Right cardiac atrium (tissue), 5 donors: ENCODE results near the gene GMEB2. TPM values are rescaled to one million over a fixed set of nuclear protein-coding genes. Genes with fewer than 3 reads are reported as not detected.

Experiments
- ATAC-seq, 2 donors: fragments of 200-7000 bp; cut with Tn5 transposase; one replicate each; pipeline versions ENCODE4 v1.8.0 to v1.9.1; 2020; ENCODE audit warnings: moderate library complexity in 2 of 2, mild to moderate bottlenecking in 1 of 2
- DNase-seq, 3 donors: peaks; one replicate each; pipeline ENCODE4 v3.0.0-alpha.2; 2020
- H3K27ac ChIP-seq: one replicate; pipeline ENCODE4 v1.5.1; 2013; ENCODE audit warnings: mild to moderate bottlenecking, low read length, control low read depth, moderate library complexity
- H3K27me3 ChIP-seq: one replicate; pipeline ENCODE4 v1.6.1; 2013; ENCODE audit not compliant: control insufficient read depth, insufficient read depth
- H3K4me1 ChIP-seq: one replicate; pipeline ENCODE4 v1.6.1; 2013; ENCODE audit warnings: low read length; ENCODE audit not compliant: control insufficient read depth, insufficient read depth
- H3K4me3 ChIP-seq: one replicate; pipeline ENCODE4 v1.5.1; 2013; ENCODE audit warnings: low read length, control low read depth
- H3K9me3 ChIP-seq: one replicate; pipeline ENCODE4 v1.6.1; 2013; ENCODE audit warnings: low read length; ENCODE audit not compliant: control insufficient read depth
- WGBS: extraction: QIAGEN DNeasy Blood & Tissue Kit; methylation state at CpG from one replicate; pipeline ENCODE4 v1.1.7; 2013; 5-methylcytosine and 5-hydroxymethylcytosine counted together
- intact Hi-C, 4 donors: fragments of 100-400 bp; cut with DNase I; formaldehyde crosslinking; loops; one replicate each; pipeline versions ENCODE4 v1.11.0 to v1.14.0; 2022 to 2023
- polyA plus RNA-seq: library from polyadenylated mRNA; stranded (reverse); fragments of 200-250 nt; gene quantifications from one replicate; pipeline ENCODE4 v1.2.3, GENCODE V29; 2013
- total RNA-seq, 4 donors: library from RNA; stranded (reverse); fragmentation: NEBNext Ultra II Directional; extraction: Animal tissue kit (Norgen Biotek cat#: 25700); gene quantifications; one replicate each; pipeline ENCODE4 v1.2.1, GENCODE V29; 2021
- donor health status: healthy with polysubstance abuse.
- donor health status: DM: no; HTN: yes; CAD: no.
- donor health status: DM: no; HTN: no; CAD: no.
- donor health status: DM: no; HTN: yes; CAD: no; lungs with severe emphysema.
- donor health status: DM: yes; HTN: yes; CAD: no.

The GMEB2 gene
- total and polyA plus RNA-seq, 5 donors, result 6.5 to 7.7 (median 7.1) TPM

GRCh38 chr20:63592661-63593060 is 34.2 kb downstream of the GMEB2 start:
- DNase-seq (no peak), ATAC-seq (no peak)
- H3K27me3 ChIP-seq, result no peaks in the 10 kb centered on the region
- intact Hi-C loops, result no loop called here
- H3K4me1 ChIP-seq, result no peaks in the 10 kb centered on the region
- no peaks in the 10 kb centered on the region for H3K9me3 ChIP-seq
- 96% methylated on average over 13 of the region's 13 CpGs for WGBS
- H3K27ac ChIP-seq, result no peak overlapping the region
- no peak overlapping the region for H3K4me3 ChIP-seq

- Histone ChIP-seq H3K9me3 (no peaks in the 10 kb centered on the region), H3K27ac (no peak overlapping the region), H3K4me1 (no peaks in the 10 kb centered on the region), H3K27me3 (no peaks in the 10 kb centered on the region), H3K4me3 (no peak overlapping the region)
- no peak for DNase-seq
- WGBS, result 94% methylated on average over 28 of the region's 28 CpGs
- ATAC-seq, result no peak
- intact Hi-C loops, result no loop called here
Observed at GRCh38 chr20:63591786-63592355, 35.0 kb downstream of the GMEB2 start.

- ATAC-seq (no peak), DNase-seq (no peak)
- no peak overlapping the region for H3K4me3 ChIP-seq
- intact Hi-C loops, result no loop called here
- no peaks in the 10 kb centered on the region for H3K27me3 ChIP-seq
- no peak overlapping the region for H3K27ac ChIP-seq
- peaks cover 1% of the 10 kb centered on the region for H3K4me1 ChIP-seq
- WGBS, result 93% methylated on average over 4 of the region's 4 CpGs
- no peaks in the 10 kb centered on the region for H3K9me3 ChIP-seq
Observed at GRCh38 chr20:63591147-63591533, 35.8 kb downstream of the GMEB2 start.

- ATAC-seq (no peak), DNase-seq (no peak)
- intact Hi-C loops, result no loop called here
- 95% methylated on average over 52 of the region's 52 CpGs for WGBS
- Histone ChIP-seq H3K9me3 (no peaks in the 10 kb centered on the region), H3K27ac (no peak overlapping the region), H3K4me3 (no peak overlapping the region), H3K4me1 (peaks cover 4% of the 10 kb centered on the region), H3K27me3 (no peaks in the 10 kb centered on the region)
Observed at GRCh38 chr20:63590218-63591146, 36.4 kb downstream of the GMEB2 start.

GRCh38 chr20:63589261-63590217 is 37.4 kb downstream of the GMEB2 start:
- Histone ChIP-seq H3K27ac (no peak overlapping the region), H3K27me3 (no peaks in the 10 kb centered on the region), H3K4me1 (peaks cover 4% of the 10 kb centered on the region), H3K4me3 (no peak overlapping the region), H3K9me3 (no peaks in the 10 kb centered on the region)
- 91% methylated on average over 38 of the region's 38 CpGs for WGBS
- ATAC-seq, result no peak
- intact Hi-C loops, result no loop called here
- peak in 1 of 3 donors; percentile 52 for DNase-seq

GRCh38 chr20:63588641-63589041 is 38.3 kb downstream of the GMEB2 start:
- Histone ChIP-seq H3K27ac (no peak overlapping the region), H3K4me3 (no peak overlapping the region), H3K4me1 (peaks cover 4% of the 10 kb centered on the region), H3K27me3 (no peaks in the 10 kb centered on the region), H3K9me3 (no peaks in the 10 kb centered on the region)
- intact Hi-C loops, result no loop called here
- 86% methylated on average over 11 of the region's 11 CpGs for WGBS
- peak in 1 of 3 donors; percentile 32 for DNase-seq
- ATAC-seq, result peak in 1 of 2 donors; percentile 5

GRCh38 chr20:63587776-63588591 is 38.9 kb downstream of the GMEB2 start:
- ATAC-seq (no peak), DNase-seq (peak in 1 of 3 donors; percentile 48)
- Histone ChIP-seq H3K9me3 (no peaks in the 10 kb centered on the region), H3K4me1 (peaks cover 4% of the 10 kb centered on the region), H3K27ac (no peak overlapping the region), H3K4me3 (no peak overlapping the region), H3K27me3 (no peaks in the 10 kb centered on the region)
- 63% methylated on average over 19 of the region's 19 CpGs for WGBS
- intact Hi-C loops, result no loop called here

- Histone ChIP-seq H3K4me3 (no peak overlapping the region), H3K9me3 (no peaks in the 10 kb centered on the region), H3K4me1 (peaks cover 4% of the 10 kb centered on the region), H3K27me3 (no peaks in the 10 kb centered on the region), H3K27ac (no peak overlapping the region)
- intact Hi-C loops, result no loop called here
- DNase-seq (peak in 1 of 3 donors; percentile 23), ATAC-seq (no peak)
- WGBS, result 93% methylated on average over 12 of the region's 12 CpGs
Observed at GRCh38 chr20:63587256-63587655, 39.6 kb downstream of the GMEB2 start.

GRCh38 chr20:63586797-63587196 is 40.1 kb downstream of the GMEB2 start:
- DNase-seq (peak in 1 of 3 donors; percentile 50), ATAC-seq (no peak)
- WGBS, result 90% methylated on average over 17 of the region's 17 CpGs
- Histone ChIP-seq H3K4me1 (peaks cover 4% of the 10 kb centered on the region), H3K27ac (no peak overlapping the region), H3K27me3 (no peaks in the 10 kb centered on the region), H3K4me3 (no peak overlapping the region), H3K9me3 (no peaks in the 10 kb centered on the region)
- intact Hi-C loops, result no loop called here
